ENCODE results near the gene MCTP1.

GRCh38 chr5:95327211-95327610 lies 42.3 kb upstream of the MCTP1 start:
- TF ChIP-seq CTCF (IDR thresholded peaks at IDR 0.05) (no peak), POLR2A (IDR thresholded peaks at IDR 0.05) (no peak), POLR2AphosphoS5 (IDR thresholded peaks at IDR 0.05) (no peak)
